ENCODE measurements around the gene ENOX1. TPM values are rescaled to one million over a fixed set of nuclear protein-coding genes. Genes with fewer than 3 reads are reported as not detected.
"Not testable (repeated sequence)": the region's sequence is repeated elsewhere in the genome, so short reads cannot be mapped to it uniquely, and the experiment has no call there.

ENOX1 gene
- total RNA-seq, 2 donors from 2014 or later = 0.14 to 11.7 TPM

DNA sequence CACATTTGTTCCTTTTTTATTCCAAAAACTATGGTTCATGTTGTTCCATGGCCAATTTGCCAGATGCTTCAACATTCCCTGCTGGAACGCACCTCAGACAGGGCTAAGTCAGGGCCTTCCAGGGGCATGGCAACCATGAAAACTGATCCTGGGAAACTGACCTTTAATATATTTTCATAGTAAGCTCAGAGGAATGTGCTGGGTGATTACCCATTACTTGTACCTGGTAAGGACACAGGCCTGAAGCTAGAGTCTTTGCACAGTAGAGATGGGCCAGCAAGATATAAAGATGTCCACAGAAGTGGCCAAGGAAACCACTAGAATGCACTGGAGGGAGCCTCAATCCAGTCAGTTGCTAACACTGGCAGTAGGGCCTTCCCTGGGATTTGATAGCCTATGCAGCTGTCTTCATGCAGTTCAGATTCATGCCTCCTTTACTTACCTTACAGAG lies 353.1 kb downstream of the ENOX1 start:
- no peak for DNase-seq (ENCODE audit: low spot score)
- Mint-ChIP-seq H3K27me3 (peaks cover 6 to 30% of the 10 kb centered on the region in 2 donors), H3K4me1 (ENCODE audit: low read depth in 2 of 2) (peaks cover 0 to 3% of the 10 kb centered on the region in 2 donors), H3K4me3 (no peak overlapping the region), H3K27ac (no peak overlapping the region), H3K9me3 (no peaks in the 10 kb centered on the region), H3K36me3 (no peaks in the 10 kb centered on the region)
- no peak for ATAC-seq

DNA sequence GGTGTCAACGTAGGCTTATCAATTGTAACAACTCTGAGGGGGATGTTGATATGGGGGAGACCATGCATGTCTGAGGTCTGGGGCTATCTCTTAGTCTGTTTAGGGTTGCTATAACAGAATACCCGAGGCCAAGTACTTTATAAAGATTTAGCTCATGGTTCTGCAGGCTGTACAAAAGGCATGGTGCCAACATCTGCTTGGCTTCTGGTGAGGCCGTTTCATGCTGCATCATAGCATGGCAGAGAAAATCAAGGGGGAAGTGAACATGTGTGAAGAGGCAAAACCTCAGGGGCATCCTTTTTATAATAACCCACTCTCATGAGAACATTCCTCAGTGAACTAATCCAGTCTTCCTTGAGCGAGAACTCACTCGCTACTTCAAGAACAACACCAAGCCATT lies 353.8 kb downstream of the ENOX1 start:
- DNase-seq (ENCODE audit: low spot score) (no peak), ATAC-seq (no peak)
- Mint-ChIP-seq H3K9me3 (no peaks in the 10 kb centered on the region), H3K36me3 (no peaks in the 10 kb centered on the region), H3K4me1 (ENCODE audit: low read depth in 2 of 2) (peaks cover 0 to 3% of the 10 kb centered on the region in 2 donors), H3K27me3 (peaks cover 3 to 25% of the 10 kb centered on the region in 2 donors), H3K4me3 (no peak overlapping the region), H3K27ac (no peak overlapping the region)

DNA sequence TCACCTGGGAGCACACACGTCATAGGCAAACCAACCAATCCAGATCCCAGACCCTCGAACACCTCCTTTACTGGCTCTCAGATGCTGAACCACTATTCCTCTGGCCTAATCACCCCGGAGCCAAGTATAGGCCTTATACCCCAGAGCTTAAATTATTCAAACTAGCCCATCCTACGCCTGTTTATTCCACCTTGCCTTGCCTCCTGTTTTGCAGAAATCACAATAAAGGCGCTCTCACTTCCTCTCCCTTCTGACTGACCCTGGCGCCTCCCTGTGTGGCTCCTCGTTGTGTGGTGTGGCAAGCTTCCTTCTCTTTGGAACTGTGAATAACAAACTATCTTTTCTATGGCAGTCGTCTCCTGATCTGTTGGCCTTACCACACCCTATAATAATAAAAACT lies 354.9 kb downstream of the ENOX1 start:
- Mint-ChIP-seq H3K27me3 (peaks cover 5 to 18% of the 10 kb centered on the region in 2 donors), H3K9me3 (peaks cover 2% of the 10 kb centered on the region), H3K27ac (no peak overlapping the region), H3K4me3 (no peak overlapping the region), H3K4me1 (ENCODE audit: low read depth in 2 of 2) (peaks cover 0 to 3% of the 10 kb centered on the region in 2 donors), H3K36me3 (no peaks in the 10 kb centered on the region)
- ATAC-seq (no peak), DNase-seq (ENCODE audit: low spot score) (no peak)

DNA sequence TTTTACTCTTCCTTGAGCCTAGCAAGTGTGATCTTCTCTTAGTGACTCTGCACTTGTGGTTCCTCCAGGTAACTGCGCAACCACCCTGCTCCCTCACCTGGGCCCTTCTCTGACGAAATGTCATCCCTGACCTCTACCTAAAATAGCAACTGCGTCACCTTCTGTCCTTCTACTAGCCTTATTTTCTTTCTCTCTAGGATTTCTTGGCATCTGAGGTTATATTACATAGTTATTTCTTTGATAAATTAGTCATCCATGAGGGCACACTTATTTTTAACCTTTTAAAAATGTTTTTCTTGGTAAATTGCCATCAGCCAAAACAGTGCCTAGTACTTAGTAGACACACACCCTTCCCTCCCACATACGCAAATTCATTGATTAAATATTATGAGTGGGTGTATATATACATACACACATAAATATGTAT lies 355.5 kb downstream of the ENOX1 start:
- Mint-ChIP-seq H3K27me3 (peaks cover 5 to 15% of the 10 kb centered on the region in 2 donors), H3K4me1 (ENCODE audit: low read depth in 2 of 2) (peaks cover 0 to 3% of the 10 kb centered on the region in 2 donors), H3K27ac (no peak overlapping the region), H3K9me3 (peaks cover 2% of the 10 kb centered on the region), H3K4me3 (no peak overlapping the region), H3K36me3 (no peaks in the 10 kb centered on the region)
- no peak for DNase-seq (ENCODE audit: low spot score)
- no peak for ATAC-seq

DNA sequence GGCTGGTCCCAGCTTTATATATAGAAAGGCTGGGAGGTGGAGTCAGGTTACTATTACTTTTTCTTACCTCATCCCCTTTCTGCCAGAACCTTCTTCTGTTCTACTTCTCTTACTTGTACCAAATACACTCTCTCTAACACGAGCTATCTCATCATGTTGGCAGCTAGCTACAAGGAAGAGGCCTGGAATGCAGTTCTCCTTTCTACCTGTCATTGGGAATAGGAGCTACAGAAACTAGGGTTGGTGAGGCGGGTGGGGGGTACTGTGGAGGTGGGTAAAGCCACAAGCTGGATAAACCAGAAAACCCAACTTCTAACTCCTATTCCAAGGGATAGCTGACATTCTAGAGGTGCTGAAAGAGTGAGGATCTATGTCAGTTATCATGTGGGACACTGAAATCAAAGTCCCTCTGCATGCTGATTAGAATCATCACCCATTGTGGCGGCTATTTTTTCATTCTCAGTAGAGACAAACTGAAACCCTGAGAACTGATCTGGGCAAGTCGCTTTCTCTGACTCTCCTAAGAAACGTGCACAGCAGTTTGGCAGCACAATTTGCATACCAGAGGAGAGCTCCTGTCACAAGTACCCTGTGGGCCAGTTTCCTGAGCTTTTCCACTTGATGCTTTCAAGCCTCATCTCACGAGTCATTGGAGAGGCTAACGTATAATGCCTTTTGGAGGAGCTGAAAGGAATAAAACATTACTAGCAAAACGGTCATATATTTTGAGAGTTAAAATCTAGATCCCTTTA lies 358.1 kb downstream of the ENOX1 start:
- Mint-ChIP-seq H3K4me1 (ENCODE audit: low read depth in 2 of 2) (no peaks in the 10 kb centered on the region), H3K9me3 (peaks cover 2% of the 10 kb centered on the region), H3K27ac (no peak overlapping the region), H3K36me3 (no peaks in the 10 kb centered on the region), H3K27me3 (peaks cover 5 to 15% of the 10 kb centered on the region in 2 donors), H3K4me3 (no peak overlapping the region)
- no peak for ATAC-seq
- DNase-seq (ENCODE audit: low spot score) = no peak

DNA sequence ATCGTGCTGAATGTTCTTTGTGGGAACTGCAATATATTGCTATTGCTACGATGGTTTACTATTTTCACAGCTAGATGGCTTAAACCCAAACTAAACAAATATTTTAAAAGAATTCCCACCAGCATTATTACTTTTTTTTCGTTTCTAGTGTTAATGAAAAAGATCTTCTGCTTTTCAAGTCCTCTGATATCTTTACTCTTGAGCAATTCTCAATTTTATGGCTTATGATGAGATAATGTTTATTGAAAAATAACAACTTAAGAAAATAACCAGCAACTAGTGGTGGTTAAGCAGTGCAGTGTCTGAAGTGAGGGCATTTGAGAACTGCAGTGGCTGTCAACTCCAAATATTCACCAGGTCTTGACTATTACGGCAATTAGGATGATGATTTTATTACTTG lies 360.4 kb downstream of the ENOX1 start:
- H3K27me3 Mint-ChIP-seq = peaks cover 5 to 12% of the 10 kb centered on the region in 2 donors
- DNase-seq (ENCODE audit: low spot score) = no peak
- H3K4me1 Mint-ChIP-seq (ENCODE audit: low read depth in 2 of 2) = no peaks in the 10 kb centered on the region
- no peak overlapping the region for H3K4me3 Mint-ChIP-seq
- no peak for ATAC-seq
- H3K36me3 Mint-ChIP-seq = no peaks in the 10 kb centered on the region
- H3K27ac Mint-ChIP-seq = no peak overlapping the region
- peaks cover 2% of the 10 kb centered on the region for H3K9me3 Mint-ChIP-seq

DNA sequence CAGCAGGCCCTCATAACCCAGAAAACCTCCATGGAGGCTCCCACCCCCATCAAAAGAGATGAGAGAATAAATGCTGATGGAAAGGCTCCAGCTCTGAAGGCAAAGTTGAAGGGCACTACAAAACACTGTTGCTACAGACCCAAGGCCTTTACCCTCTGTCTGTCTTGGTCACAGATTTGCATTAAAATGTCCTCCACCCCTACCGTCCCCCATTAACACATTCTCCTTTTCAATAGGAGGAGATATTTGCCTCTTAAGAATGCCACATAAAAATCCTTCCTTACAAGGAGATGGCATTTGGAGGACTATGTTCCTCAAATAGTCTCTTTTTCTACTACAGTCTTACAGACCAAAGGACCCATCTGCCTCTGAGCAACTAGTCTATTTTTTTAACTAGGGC lies 361.5 kb downstream of the ENOX1 start:
- Mint-ChIP-seq H3K4me1 (ENCODE audit: low read depth in 2 of 2) (no peaks in the 10 kb centered on the region), H3K27me3 (peaks cover 6 to 15% of the 10 kb centered on the region in 2 donors), H3K9me3 (peaks cover 2% of the 10 kb centered on the region), H3K4me3 (no peak overlapping the region), H3K36me3 (no peaks in the 10 kb centered on the region), H3K27ac (no peak overlapping the region)
- no peak for DNase-seq (ENCODE audit: low spot score)
- ATAC-seq = no peak

DNA sequence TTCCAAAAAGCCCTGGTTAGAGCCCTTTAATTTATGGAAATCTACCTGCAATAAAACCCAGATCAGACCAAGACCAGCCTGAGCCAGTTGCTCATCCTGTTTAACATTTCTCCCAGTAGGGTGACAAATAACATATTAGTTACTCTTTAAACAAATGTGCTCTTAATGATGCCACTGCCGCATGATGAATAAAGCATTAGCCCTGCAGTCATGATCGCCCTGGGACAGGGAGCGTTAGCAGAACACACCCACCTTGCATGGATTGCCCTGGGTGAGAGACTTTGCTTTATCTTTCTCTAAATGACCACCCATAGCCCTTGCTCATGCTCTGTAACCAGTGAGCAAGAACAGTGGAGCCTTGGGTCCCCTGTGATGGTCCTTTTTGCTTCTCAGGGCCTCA lies 362.4 kb downstream of the ENOX1 start:
- H3K9me3 Mint-ChIP-seq = peaks cover 2% of the 10 kb centered on the region
- no peak for ATAC-seq
- H3K27me3 Mint-ChIP-seq = peaks cover 7 to 15% of the 10 kb centered on the region in 2 donors
- H3K36me3 Mint-ChIP-seq = no peaks in the 10 kb centered on the region
- no peak overlapping the region for H3K4me3 Mint-ChIP-seq
- H3K27ac Mint-ChIP-seq = no peak overlapping the region
- no peaks in the 10 kb centered on the region for H3K4me1 Mint-ChIP-seq (ENCODE audit: low read depth in 2 of 2)
- DNase-seq (ENCODE audit: low spot score) = no peak

DNA sequence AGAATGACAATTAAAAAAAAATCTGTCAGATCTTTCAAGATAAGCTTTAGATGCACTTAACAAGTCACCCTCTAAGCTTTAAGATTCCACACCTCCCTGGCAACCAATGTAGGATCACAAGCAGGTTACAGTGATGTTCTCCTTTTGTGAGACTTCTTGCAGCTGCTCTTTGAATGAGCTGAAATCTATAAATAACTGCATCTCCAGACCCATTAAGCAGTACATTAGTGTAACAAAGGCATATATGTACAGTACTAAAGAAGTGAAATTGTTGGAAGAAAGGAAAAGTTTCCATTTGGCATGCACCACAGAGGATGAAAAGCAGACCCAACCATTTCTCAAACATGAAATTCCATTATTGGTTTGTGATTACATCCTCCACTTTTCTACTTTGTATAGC lies 364.7 kb downstream of the ENOX1 start:
- no peak for DNase-seq (ENCODE audit: low spot score)
- peaks cover 5 to 11% of the 10 kb centered on the region in 2 donors for H3K27me3 Mint-ChIP-seq
- H3K27ac Mint-ChIP-seq = no peak overlapping the region
- H3K4me3 Mint-ChIP-seq = no peak overlapping the region
- no peak for ATAC-seq
- H3K36me3 Mint-ChIP-seq = no peaks in the 10 kb centered on the region
- no peaks in the 10 kb centered on the region for H3K4me1 Mint-ChIP-seq (ENCODE audit: low read depth in 2 of 2)
- peaks cover 2% of the 10 kb centered on the region for H3K9me3 Mint-ChIP-seq

DNA sequence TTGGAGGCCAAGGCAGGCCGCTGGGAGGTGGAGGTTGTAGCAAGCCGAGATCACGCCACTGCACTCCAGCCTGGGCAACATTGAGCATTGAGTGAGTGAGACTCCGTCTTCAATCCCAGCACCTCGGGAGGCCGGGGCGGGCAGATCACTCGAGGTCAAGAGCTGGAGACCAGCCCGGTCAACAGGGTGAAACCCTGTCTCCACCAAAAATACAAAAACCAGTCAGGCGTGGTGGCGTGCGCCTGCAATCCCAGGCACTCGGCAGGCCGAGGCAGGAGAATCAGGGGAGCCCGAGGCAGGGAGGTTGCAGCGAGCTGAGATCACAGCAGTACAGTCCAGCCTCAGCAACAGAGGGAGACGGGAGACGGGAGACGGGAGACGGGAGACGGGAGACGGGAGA lies 369.9 kb downstream of the ENOX1 start:
- H3K27me3 Mint-ChIP-seq = peaks cover 3 to 17% of the 10 kb centered on the region in 2 donors
- not testable (repeated sequence) for H3K4me3 Mint-ChIP-seq; H3K27ac Mint-ChIP-seq; H3K9me3 Mint-ChIP-seq; H3K36me3 Mint-ChIP-seq; H3K4me1 Mint-ChIP-seq (ENCODE audit: low read depth in 2 of 2); DNase-seq (ENCODE audit: low spot score); ATAC-seq

DNA sequence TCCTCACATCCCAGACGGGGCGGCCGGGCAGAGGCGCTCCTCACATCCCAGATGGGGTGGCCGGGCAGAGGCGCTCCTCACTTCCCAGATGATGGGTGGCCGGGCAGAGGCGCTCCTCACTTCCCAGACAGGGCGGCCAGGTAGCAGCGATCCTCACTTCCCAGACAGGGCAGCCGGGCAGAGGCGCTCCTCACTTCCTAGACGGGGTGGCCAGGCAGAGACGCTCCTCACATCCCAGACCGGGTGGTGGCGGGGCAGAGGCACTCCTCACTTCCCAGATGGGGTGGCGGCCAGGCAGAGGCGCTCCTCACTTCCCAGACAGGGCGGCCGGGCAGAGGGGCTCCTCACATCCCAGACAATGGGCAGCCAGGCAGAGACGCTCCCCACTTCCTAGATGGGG lies 370.4 kb downstream of the ENOX1 start:
- H3K4me3 Mint-ChIP-seq; DNase-seq (ENCODE audit: low spot score); H3K36me3 Mint-ChIP-seq; H3K9me3 Mint-ChIP-seq; H3K4me1 Mint-ChIP-seq (ENCODE audit: low read depth in 2 of 2); ATAC-seq; H3K27ac Mint-ChIP-seq: not testable (repeated sequence)
- H3K27me3 Mint-ChIP-seq = peaks cover 3 to 22% of the 10 kb centered on the region in 2 donors

DNA sequence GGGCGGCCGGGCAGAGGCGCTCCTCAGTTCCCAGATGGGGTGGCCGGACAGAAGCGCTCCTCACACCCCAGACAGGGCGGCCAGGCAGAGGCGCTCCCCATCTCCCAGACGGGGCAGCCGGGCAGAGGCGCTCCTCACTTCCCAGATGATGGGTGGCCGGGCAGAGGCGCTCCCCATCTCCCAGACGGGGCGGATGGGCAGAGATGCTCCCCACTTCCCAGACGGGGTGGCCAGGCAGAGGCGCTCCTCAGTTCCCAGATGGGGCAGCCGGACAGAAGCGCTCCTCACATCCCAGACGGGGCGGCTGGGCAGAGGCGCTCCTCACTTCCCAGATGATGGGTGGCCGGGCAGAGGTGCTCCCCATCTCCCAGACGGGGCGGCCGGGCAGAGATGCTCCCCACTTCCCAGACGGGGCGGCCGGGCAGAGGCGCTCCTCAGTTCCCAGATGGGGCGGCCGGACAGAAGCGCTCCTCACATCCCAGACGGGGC lies 370.8 kb downstream of the ENOX1 start:
- peaks cover 4 to 26% of the 10 kb centered on the region in 2 donors for H3K27me3 Mint-ChIP-seq
- DNase-seq (ENCODE audit: low spot score); H3K27ac Mint-ChIP-seq; H3K36me3 Mint-ChIP-seq; H3K9me3 Mint-ChIP-seq; H3K4me1 Mint-ChIP-seq (ENCODE audit: low read depth in 2 of 2); H3K4me3 Mint-ChIP-seq; ATAC-seq: not testable (repeated sequence)

DNA sequence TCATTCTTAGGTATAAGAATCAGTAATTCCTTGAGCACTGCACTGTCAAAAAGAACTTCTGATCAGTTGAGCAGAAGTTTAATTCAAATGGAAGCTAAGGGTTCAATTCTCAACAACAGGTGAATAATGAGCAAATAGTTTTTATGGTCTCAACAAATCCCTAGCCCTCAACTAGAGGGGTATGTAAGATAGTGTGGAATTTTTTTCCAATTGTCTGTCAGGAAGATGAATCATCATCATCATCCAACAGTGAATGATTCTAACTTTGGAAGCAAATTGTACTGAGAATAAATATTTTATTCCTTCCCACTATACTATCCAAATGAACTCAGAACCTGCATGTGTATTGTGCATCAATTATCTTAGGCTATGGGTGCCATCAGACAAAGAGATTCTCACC lies 372.7 kb downstream of the ENOX1 start:
- Mint-ChIP-seq H3K4me3 (no peak overlapping the region), H3K4me1 (ENCODE audit: low read depth in 2 of 2) (no peaks in the 10 kb centered on the region), H3K27me3 (peaks cover 3 to 29% of the 10 kb centered on the region in 2 donors), H3K9me3 (no peaks in the 10 kb centered on the region), H3K27ac (no peak overlapping the region), H3K36me3 (no peaks in the 10 kb centered on the region)
- no peak for DNase-seq (ENCODE audit: low spot score)
- ATAC-seq = no peak

DNA sequence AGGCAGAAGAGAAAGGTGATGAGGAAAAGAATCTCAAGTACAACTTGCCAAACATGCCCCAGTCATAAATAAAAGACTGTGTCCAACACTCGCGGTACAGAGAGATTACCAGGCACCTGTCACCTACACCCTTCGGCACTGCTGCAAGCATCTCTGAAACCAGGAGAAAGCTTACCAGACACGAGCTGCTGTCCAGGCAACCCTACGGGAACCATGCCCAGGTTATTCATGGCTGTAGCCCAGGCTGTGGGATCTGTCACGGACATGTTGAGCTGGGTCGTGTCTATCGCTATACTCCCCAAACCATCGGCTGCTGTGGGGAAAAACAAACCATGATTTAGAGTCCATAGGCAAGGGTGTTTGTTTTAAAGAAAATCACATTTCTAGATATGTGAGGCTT lies 375.0 kb downstream of the ENOX1 start:
- H3K9me3 Mint-ChIP-seq = peaks cover 4% of the 10 kb centered on the region
- no peak overlapping the region for H3K27ac Mint-ChIP-seq
- no peak for ATAC-seq
- no peak overlapping the region for H3K4me3 Mint-ChIP-seq
- DNase-seq (ENCODE audit: low spot score) = no peak
- H3K27me3 Mint-ChIP-seq = peaks cover 8 to 46% of the 10 kb centered on the region in 2 donors
- H3K4me1 Mint-ChIP-seq (ENCODE audit: low read depth in 2 of 2) = no peaks in the 10 kb centered on the region
- H3K36me3 Mint-ChIP-seq = no peaks in the 10 kb centered on the region

Data from natural killer cell treated with Interleukin-12 subunit alpha and Interleukin-12 subunit beta and Interleukin-15 and Interleukin-18, amount 100 ng/mL, for 72 hours (primary cell).